Muscle of leg (tissue), 11 donors: ENCODE results near the gene PSKH1. TPM values are rescaled to one million over a fixed set of nuclear protein-coding genes. Genes with fewer than 3 reads are reported as not detected.

ENCODE experiments used
- DNase-seq: peaks from one replicate; pipeline ENCODE4 v3.0.0; 2013
- H3K27ac ChIP-seq: one replicate; pipeline ENCODE4 v1.5.1; 2013; ENCODE audit warnings: mild to moderate bottlenecking, low read length, control low read depth
- H3K27me3 ChIP-seq: one replicate; pipeline ENCODE4 v1.6.1; 2013; ENCODE audit warnings: low read length; ENCODE audit not compliant: control insufficient read depth, insufficient read depth
- H3K36me3 ChIP-seq: one replicate; pipeline ENCODE4 v1.6.1; 2013; ENCODE audit warnings: low read length; ENCODE audit not compliant: control insufficient read depth, insufficient read depth
- H3K4me1 ChIP-seq: one replicate; pipeline ENCODE4 v1.6.1; 2013; ENCODE audit warnings: low read length; ENCODE audit not compliant: control insufficient read depth, insufficient read depth
- H3K4me3 ChIP-seq: one replicate; pipeline ENCODE4 v1.5.1; 2013; ENCODE audit warnings: low read length, control low read depth
- H3K9me3 ChIP-seq: replicated peaks from 2 replicates; pipeline ENCODE4 v1.6.1; 2013; ENCODE audit warnings: low read depth, low read length; ENCODE audit not compliant: control insufficient read depth
- WGBS: methylation state at CpG from one replicate; pipeline ENCODE4 v1.1.5; 2013; ENCODE audit warnings: missing lambda C conversion rate; ENCODE audit not compliant: insufficient coverage; 5-methylcytosine and 5-hydroxymethylcytosine counted together
- polyA plus RNA-seq, 8 donors: library from polyadenylated mRNA; unstranded; fragments of 120-200 nt; gene quantifications; one replicate each; pipeline versions ENCODE4 v1.2.1 to v1.2.3, GENCODE V29; 2013; ENCODE audit warnings: inconsistent platforms in 1 of 8, low replicate concordance in 1 of 8; ENCODE audit not compliant: insufficient read length in 8 of 8, insufficient read depth in 1 of 8
- total RNA-seq: library from RNA; stranded (reverse); fragments of 120-200 nt; gene quantifications from one replicate; pipeline ENCODE4 v1.2.4, GENCODE V29; 2013

Gene PSKH1
- total and polyA plus RNA-seq, 9 donors: 8.6 to 26.1 (median 23.9) TPM

DNA sequence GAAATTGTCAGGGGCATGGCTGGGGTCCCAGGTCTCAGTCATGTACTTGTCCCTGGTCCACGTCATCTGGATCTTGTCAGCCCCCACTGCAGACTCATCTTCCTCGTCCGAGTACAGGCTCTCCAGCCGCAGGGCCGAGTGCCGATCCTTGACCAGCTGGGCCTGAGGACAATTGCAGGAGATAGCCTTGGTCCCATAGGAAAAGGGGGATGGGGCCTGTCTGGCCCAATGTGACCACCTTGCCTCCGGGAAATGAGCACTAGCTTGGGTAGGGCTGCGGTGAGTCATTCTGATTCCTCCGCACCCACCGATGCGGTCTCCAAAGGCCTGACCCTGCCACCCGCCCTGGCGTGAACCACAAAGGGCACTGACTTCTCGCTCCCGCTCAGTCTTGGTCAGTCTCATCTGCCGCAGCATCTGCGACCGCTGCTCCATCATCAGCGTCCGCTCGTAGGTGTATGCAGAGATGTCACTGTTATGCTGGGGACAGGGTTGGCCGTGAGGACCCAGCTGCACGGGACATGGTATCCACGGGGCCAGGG is 52.4 kb downstream of the PSKH1 start:
- DNase-seq: no peak
- Histone ChIP-seq H3K27me3 (no peaks in the 10 kb centered on the region), H3K4me1 (peaks cover 24% of the 10 kb centered on the region), H3K4me3 (no peak overlapping the region), H3K36me3 (peaks cover 93% of the 10 kb centered on the region), H3K9me3 (no peaks in the 10 kb centered on the region), H3K27ac (peak overlapping the region; percentile 13)
- WGBS: 85% methylated on average over 18 of the region's 24 CpGs

DNA sequence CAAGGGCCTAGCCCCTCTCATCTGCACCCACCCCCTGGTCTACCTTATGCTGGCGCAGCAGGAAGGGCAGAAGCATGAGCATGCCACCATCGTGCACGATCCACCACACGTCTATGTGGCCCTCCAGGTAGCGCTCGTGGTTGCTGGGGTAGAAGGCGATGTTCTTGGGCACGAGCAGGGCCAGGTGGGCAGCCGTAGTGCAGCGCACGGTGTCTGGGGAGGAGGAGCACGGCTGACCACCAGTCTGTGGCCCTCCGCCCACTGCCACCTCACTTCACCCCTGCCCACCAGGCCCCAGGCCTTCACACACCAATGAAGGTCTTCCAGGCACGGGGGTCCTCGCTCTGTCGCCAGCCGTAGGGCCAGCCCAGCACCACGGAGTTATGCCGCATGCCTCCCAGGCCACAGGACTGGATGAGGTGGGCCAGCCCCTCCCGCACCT is 53.1 kb downstream of the PSKH1 start:
- no peaks in the 10 kb centered on the region for H3K9me3 ChIP-seq
- WGBS: 88% methylated on average over 18 of the region's 20 CpGs
- H3K27ac ChIP-seq: no peak overlapping the region
- no peak for DNase-seq
- peaks cover 98% of the 10 kb centered on the region for H3K36me3 ChIP-seq
- peaks cover 31% of the 10 kb centered on the region for H3K4me1 ChIP-seq
- H3K4me3 ChIP-seq: no peak overlapping the region
- H3K27me3 ChIP-seq: no peaks in the 10 kb centered on the region

DNA sequence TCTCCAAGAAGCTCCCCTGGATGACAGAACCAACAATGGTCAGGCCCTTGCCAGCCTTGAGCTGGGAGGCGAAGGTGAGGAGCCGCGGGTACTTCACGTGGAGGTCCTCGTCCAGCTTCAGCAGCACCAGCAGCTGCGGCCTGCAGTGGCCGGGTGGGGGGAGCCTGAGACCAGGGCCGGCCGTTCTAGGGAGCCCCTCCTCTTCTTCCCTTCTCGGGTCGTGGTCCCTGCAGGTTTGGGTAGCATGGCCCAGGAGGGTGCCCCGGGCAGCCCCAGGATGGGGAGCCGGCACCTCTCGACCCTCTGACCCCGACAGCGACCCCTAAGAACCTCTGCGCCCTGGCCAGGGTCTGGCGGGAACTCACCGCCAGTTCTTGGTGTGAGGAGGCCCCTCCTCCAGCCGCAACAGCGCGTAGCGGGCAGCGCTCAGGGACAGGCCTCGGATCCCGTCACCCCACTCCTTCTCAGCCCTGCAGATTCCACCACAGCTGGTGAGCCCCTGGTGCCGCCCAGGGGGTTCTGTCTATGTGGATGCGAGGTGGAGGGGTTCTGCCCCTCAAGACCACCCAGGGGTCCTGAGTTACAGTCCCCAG is 54.0 kb downstream of the PSKH1 start:
- no peak overlapping the region for H3K27ac ChIP-seq
- no peaks in the 10 kb centered on the region for H3K9me3 ChIP-seq
- no peak overlapping the region for H3K4me3 ChIP-seq
- H3K27me3 ChIP-seq: no peaks in the 10 kb centered on the region
- peaks cover 40% of the 10 kb centered on the region for H3K4me1 ChIP-seq
- DNase-seq: no peak
- peaks cover 98% of the 10 kb centered on the region for H3K36me3 ChIP-seq
- 89% methylated on average over 20 of the region's 28 CpGs for WGBS

DNA sequence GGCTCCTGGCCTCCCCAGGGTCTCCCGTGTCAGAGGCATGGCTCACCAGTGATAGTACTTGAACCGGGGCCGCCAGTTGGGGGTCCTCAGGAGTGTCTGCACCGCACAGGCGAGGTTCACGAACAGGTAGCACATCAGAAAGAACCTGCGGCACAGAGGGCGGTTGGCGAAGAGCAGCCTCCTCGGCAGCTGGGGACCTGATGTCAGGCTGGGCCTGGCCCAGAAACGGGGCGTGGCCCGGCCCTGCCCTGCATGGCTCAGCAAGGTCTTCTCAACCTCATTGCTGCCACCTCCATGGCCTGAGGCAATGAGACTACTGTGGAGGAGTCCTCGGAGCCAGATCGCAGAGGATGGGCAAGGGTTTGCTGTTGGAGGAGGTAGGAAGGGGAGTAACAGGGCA is 55.0 kb downstream of the PSKH1 start:
- no peak overlapping the region for H3K27ac ChIP-seq
- WGBS: 93% methylated on average over 15 of the region's 15 CpGs

DNA sequence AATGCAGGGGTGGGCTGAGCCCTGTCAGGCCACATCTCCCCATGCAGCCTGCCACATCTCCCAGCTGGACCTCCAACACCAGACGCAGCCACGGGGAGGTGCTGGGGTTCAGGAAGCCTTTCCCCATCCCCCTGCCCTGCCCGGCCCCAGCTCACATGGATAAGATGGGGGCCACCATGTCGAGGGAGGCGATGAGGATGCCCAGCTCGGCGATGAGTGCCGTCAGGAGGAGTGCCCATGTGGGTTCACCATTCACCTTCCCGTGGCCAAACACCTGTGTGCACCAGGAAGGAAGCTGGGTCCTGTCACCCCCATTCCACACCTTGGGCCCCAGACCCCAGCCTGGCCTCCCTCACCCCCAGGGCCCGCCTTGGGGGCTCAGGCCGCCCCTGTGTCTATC is 56.6 kb downstream of the PSKH1 start:
- WGBS: 91% methylated on average over 9 of the region's 11 CpGs
- H3K9me3 ChIP-seq: no peaks in the 10 kb centered on the region
- no peaks in the 10 kb centered on the region for H3K27me3 ChIP-seq
- H3K4me1 ChIP-seq: peaks cover 26% of the 10 kb centered on the region
- no peak overlapping the region for H3K4me3 ChIP-seq
- DNase-seq: no peak
- no peak overlapping the region for H3K27ac ChIP-seq
- H3K36me3 ChIP-seq: peaks cover 85% of the 10 kb centered on the region

More for the DNA sequence above, 55.0 kb downstream of the PSKH1 start:
- Histone ChIP-seq H3K4me1 (peaks cover 41% of the 10 kb centered on the region), H3K36me3 (peaks cover 92% of the 10 kb centered on the region), H3K4me3 (no peak overlapping the region), H3K9me3 (no peaks in the 10 kb centered on the region), H3K27me3 (no peaks in the 10 kb centered on the region)
- DNase-seq: no peak

DNA sequence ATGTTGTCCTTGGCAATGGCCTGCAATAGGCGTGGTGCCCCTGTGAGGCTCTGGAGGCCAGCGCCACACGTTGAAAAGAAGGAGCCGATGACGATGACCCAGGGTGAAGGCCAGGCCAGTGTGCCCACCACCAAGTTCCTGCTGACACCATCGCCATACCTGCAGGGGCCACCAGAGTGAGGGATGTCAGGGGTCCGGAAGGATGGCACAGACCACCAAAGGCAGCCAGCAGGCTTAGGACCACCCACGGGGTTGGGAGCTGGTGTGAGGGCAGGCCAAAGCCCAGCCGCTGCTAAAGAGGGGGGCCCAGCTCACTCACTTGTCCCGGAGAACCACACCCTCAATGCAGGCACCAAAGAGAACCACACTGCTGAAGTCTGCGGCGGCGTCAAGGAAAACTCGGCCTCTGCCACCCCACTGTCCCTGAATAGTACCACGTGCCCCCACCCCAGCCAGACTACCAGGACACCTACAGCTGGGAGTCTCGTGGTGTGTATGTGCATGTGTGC is 57.3 kb downstream of the PSKH1 start:
- WGBS: 84% methylated on average over 7 of the region's 16 CpGs
- H3K27me3 ChIP-seq: no peaks in the 10 kb centered on the region
- no peak overlapping the region for H3K4me3 ChIP-seq
- peaks cover 85% of the 10 kb centered on the region for H3K36me3 ChIP-seq
- H3K4me1 ChIP-seq: peaks cover 19% of the 10 kb centered on the region
- H3K27ac ChIP-seq: no peak overlapping the region
- no peak for DNase-seq
- no peaks in the 10 kb centered on the region for H3K9me3 ChIP-seq

DNA sequence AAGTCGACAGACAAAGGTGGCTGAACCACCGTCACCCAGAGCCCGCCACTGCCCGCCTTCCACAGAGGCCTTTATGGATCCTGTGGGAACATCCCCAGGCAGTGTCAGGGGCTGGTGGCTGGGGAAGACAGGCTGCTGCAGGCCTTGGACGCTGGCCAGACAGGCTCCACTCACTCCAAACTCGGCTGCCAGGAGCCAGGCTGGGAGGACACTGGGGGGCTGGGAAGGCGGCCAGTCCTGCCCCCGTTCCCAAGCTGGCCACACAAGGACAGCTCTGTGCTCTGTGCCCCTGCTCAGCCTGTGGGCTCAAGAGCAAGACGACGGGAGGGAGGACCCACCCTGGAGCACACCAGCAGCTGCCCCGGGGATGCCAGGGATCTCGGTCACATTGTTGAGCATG is 58.4 kb downstream of the PSKH1 start:
- no peak overlapping the region for H3K4me3 ChIP-seq
- peaks cover 17% of the 10 kb centered on the region for H3K4me1 ChIP-seq
- DNase-seq: peak; percentile 64
- peaks cover 75% of the 10 kb centered on the region for H3K36me3 ChIP-seq
- H3K27ac ChIP-seq: no peak overlapping the region
- no peaks in the 10 kb centered on the region for H3K27me3 ChIP-seq
- WGBS: 62% methylated on average over 12 of the region's 12 CpGs
- no peaks in the 10 kb centered on the region for H3K9me3 ChIP-seq

DNA sequence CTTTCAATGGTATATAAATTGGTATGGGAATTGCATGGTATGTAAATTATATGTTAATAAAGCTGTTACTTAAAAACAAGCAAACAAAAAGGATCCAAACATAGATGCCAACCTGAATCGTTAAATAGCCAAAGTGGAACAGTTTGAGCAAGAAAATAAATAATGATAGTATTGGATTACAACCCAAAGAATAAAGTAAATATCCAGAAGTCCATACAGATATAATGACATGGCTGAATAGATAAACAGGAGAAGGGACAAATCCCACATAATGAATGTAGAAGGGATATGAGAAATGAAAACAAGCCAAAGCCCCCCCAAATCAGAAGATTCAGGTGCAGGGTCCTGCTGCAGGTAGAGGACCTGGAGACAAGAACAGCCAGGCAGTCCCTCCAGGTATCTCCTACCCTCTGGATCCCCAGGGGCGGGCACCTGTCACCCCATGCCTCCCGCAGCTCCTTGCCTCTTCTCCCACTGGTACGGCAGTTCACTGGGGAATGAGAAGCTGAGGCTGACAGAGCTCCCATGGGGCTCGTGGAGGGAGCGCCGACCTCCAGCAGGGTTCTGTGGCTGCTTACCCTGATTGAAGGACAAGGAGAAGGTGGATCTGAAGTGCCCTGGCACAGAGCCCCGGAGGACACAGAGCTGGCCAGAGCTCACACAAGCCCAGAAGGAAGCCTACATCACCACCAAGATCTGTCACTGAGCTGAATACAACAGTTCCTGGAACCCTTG is 60.8 kb downstream of the PSKH1 start:
- no peaks in the 10 kb centered on the region for H3K9me3 ChIP-seq
- DNase-seq: peak; percentile 5
- H3K27me3 ChIP-seq: no peaks in the 10 kb centered on the region
- no peak overlapping the region for H3K4me3 ChIP-seq
- no peak overlapping the region for H3K27ac ChIP-seq
- peaks cover 68% of the 10 kb centered on the region for H3K36me3 ChIP-seq
- peaks cover 17% of the 10 kb centered on the region for H3K4me1 ChIP-seq
- 93% methylated on average over 7 of the region's 8 CpGs for WGBS

DNA sequence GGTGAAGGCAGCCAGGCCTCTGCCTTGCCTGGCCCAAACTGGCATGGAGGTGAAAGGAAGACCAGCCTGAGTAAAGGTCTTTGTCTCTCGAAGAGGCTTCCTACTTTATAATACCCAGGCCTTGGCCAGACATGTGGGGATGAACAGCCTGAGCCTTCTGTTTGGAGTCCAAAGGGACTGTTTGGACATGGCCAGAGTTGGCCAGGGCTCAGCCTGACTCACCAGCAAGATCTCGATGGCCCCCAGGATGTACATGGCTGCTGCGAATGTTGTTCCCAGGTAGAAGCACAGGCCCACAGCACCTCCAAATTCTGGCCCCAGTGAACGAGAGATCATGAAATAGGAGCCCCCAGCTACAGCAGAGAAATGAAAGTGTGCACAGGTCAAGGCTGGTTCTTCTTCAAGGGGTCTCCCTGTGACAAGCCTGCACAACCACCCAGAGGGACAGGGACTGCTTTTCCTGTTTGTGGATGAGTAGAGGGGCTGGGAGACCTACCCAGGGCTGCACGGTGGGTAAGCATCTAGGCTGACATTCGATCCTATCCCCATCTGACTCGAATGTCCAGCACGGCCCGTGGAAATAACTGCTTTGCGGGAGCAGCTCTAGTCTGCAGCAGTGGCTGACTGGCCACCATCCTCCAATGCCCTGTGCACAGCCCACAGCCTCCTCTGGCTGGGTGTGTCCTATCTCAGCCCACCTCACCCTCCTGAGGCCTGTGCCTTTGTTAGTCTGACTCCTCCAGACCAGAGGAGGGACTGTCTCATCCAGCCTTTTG is 61.6 kb downstream of the PSKH1 start:
- peak; percentile 0 for DNase-seq
- peaks cover 69% of the 10 kb centered on the region for H3K36me3 ChIP-seq

DNA sequence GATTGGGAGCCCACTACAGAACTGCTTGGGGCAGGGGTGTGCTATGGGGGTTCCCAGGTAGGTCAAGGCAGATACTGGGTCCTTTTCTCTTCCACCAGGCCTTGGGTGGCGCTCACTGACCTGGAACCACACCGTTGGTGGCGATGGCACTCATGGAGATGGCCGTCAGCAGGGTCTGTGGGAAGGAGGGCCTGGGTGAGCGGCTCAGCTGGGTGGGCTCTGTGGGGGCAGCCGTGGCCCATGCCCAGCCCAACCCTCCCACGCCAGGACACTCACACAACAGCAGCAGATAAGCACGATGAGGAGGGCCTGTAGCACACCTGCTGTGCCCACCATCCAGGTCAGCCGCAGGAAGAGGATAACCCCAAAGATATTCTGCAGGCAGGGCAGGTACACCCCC is 64.6 kb downstream of the PSKH1 start:
- WGBS: 96% methylated on average over 7 of the region's 9 CpGs

More for the DNA sequence above, 61.6 kb downstream of the PSKH1 start:
- no peaks in the 10 kb centered on the region for H3K27me3 ChIP-seq
- H3K9me3 ChIP-seq: no peaks in the 10 kb centered on the region
- WGBS: 72% methylated on average over 9 of the region's 10 CpGs
- no peak overlapping the region for H3K27ac ChIP-seq
- no peak overlapping the region for H3K4me3 ChIP-seq
- H3K4me1 ChIP-seq: peaks cover 23% of the 10 kb centered on the region

More for the DNA sequence above, 64.6 kb downstream of the PSKH1 start:
- peak; percentile 0 for DNase-seq
- Histone ChIP-seq H3K36me3 (peaks cover 71% of the 10 kb centered on the region), H3K4me3 (no peak overlapping the region), H3K9me3 (no peaks in the 10 kb centered on the region), H3K27ac (no peak overlapping the region), H3K4me1 (peaks cover 32% of the 10 kb centered on the region), H3K27me3 (no peaks in the 10 kb centered on the region)
